Measurements from ENCODE around the gene NANOG. TPM values are rescaled to one million over a fixed set of nuclear protein-coding genes. Genes with fewer than 3 reads are reported as not detected.

The NANOG gene
- total and polyA plus RNA-seq, 2 of the 8 experiments (the other 6 are each of a cell fraction or from before 2014, with no cell fraction given), result 53.7 to 231 TPM

- no peak for TF ChIP-seq SIN3A (conservative IDR thresholded peaks at IDR 0.05 in 1 of 2, IDR thresholded peaks at IDR 0.05 in 1 of 2; ENCODE audit: low read depth in 1 of 2, low read length in 2 of 2)
- 0 out of 2 replicates have a peak, but pooled peaks have one; percentile 28 for TF ChIP-seq TAF1 (IDR thresholded peaks at IDR 0.05; ENCODE audit: low read depth, low read length)
- TF ChIP-seq POLR2AphosphoS5 (IDR thresholded peaks at IDR 0.05; ENCODE audit: low read depth, low read length), result no peak
- no peak for TF ChIP-seq RFX5 (IDR thresholded peaks at IDR 0.05; ENCODE audit: borderline replicate concordance, low read depth, low read length)
- no peak for TF ChIP-seq TAF7 (optimal IDR thresholded peaks at IDR 0.05; ENCODE audit: borderline replicate concordance, low read depth, low read length)
- TF ChIP-seq BCL11A (IDR thresholded peaks at IDR 0.05; ENCODE audit: low read depth in 2 of 2, low read length in 2 of 2), result no peak
- TF ChIP-seq CBX8 (IDR thresholded peaks at IDR 0.05; ENCODE audit: borderline replicate concordance, low read depth, low read length), result no peak
- TF ChIP-seq TBP (IDR thresholded peaks at IDR 0.05; ENCODE audit: low read depth, low read length), result no peak
- TF ChIP-seq HDAC6 (IDR thresholded peaks at IDR 0.05; ENCODE audit: low read depth, low read length), result no peak
- no peak for TF ChIP-seq PHF8 (conservative IDR thresholded peaks at IDR 0.05; ENCODE audit: low read depth, low read length)
- TF ChIP-seq NRF1 (IDR thresholded peaks at IDR 0.05; ENCODE audit: low read depth, low read length), result no peak
- no peak for TF ChIP-seq GTF2F1 (IDR thresholded peaks at IDR 0.05; ENCODE audit: borderline replicate concordance, low read depth, low read length)
- TF ChIP-seq EZH2 (IDR thresholded peaks at IDR 0.05; ENCODE audit: low read depth, low read length, severe bottlenecking), result no peak
- no peak for TF ChIP-seq CTCF (IDR thresholded peaks at IDR 0.05; ENCODE audit: control extremely low read depth in 1 of 3, insufficient read depth in 1 of 3, low read depth in 1 of 3, low read length in 3 of 3)
- no peak for TF ChIP-seq KDM1A (IDR thresholded peaks at IDR 0.05; ENCODE audit: borderline replicate concordance, low read length)
- TF ChIP-seq KDM5A (IDR thresholded peaks at IDR 0.05; ENCODE audit: low read length), result no peak
- no peak for TF ChIP-seq ATF2 (IDR thresholded peaks at IDR 0.05; ENCODE audit: low read length)
- peak; percentile 45 for TF ChIP-seq ASH2L (IDR thresholded peaks at IDR 0.05; ENCODE audit: low read length)
- TF ChIP-seq EGR1 (IDR thresholded peaks at IDR 0.05; ENCODE audit: borderline replicate concordance, low read depth, low read length), result no peak
- TF ChIP-seq TCF12 (IDR thresholded peaks at IDR 0.05; ENCODE audit: low read depth, low read length), result no peak
- TF ChIP-seq SP1 (IDR thresholded peaks at IDR 0.05; ENCODE audit: low read depth, low read length), result peak; percentile 76
Measured at GRCh38 chr12:7787574-7788293, 1.5 kb upstream of the NANOG start (continued).

All from H1 (cell line).